ENCODE results near the gene NFS1. TPM values are rescaled to one million over a fixed set of nuclear protein-coding genes. Genes with fewer than 3 reads are reported as not detected.
A peak's percentile ranks its signal among the peaks of the same experiment; 100 is the strongest.
"Not testable (repeated sequence)": the region's sequence is repeated elsewhere in the genome, so short reads cannot be mapped to it uniquely, and the experiment has no call there.

NFS1 gene
- total RNA-seq, 4 donors from 2014 or later = 39.6 to 48.4 (median 44.0) TPM

GRCh38 chr20:35710039-35710438 is 10.9 kb upstream of the NFS1 start:
- intact Hi-C loops (cut with DNase I; ENCODE audit: low total_unique reads) = no loop called here
- DNase-seq (ENCODE audit: low spot score in 2 of 2) = no peak

GRCh38 chr20:35709259-35709658 is 10.1 kb upstream of the NFS1 start:
- WGBS, 2 donors = 86 to 97% methylated on average over 1 of the region's 1 CpG
- intact Hi-C loops (cut with DNase I; ENCODE audit: low total_unique reads) = no loop called here
- no peak overlapping the region for H3K4me3 ChIP-seq (ENCODE audit: low read depth, poor library complexity, severe bottlenecking)
- DNase-seq (ENCODE audit: low spot score in 2 of 2) = no peak
- TF ChIP-seq POLR2A (IDR thresholded peaks at IDR 0.05) (no peak), CTCF (IDR thresholded peaks at IDR 0.05) (no peak)

More at GRCh38 chr20:35710039-35710438, 10.9 kb upstream of the NFS1 start:
- H3K4me3 ChIP-seq (ENCODE audit: low read depth, poor library complexity, severe bottlenecking) = no peak overlapping the region
- TF ChIP-seq POLR2A (IDR thresholded peaks at IDR 0.05) (no peak), CTCF (IDR thresholded peaks at IDR 0.05) (no peak)

- intact Hi-C loops (cut with DNase I; ENCODE audit: low total_unique reads) = no loop called here
- no peak for TF ChIP-seq CTCF (IDR thresholded peaks at IDR 0.05)
- TF ChIP-seq POLR2A (IDR thresholded peaks at IDR 0.05) = no peak
- DNase-seq (ENCODE audit: low spot score in 2 of 2) = no peak
- WGBS, 2 donors = 59% methylated on average over 1 of the region's 1 CpG
- no peak overlapping the region for H3K4me3 ChIP-seq (ENCODE audit: low read depth, poor library complexity, severe bottlenecking)
Measured at GRCh38 chr20:35708502-35708901, 9.3 kb upstream of the NFS1 start.

- WGBS, 2 donors = 92 to 96% methylated on average over 17 of the region's 17 CpGs
- DNase-seq (ENCODE audit: low spot score in 2 of 2); intact Hi-C loops (cut with DNase I; ENCODE audit: low total_unique reads); H3K4me3 ChIP-seq (ENCODE audit: low read depth, poor library complexity, severe bottlenecking): not testable (repeated sequence)
Measured at GRCh38 chr20:35706591-35707529, 7.7 kb upstream of the NFS1 start.

GRCh38 chr20:35705894-35706293 is 6.7 kb upstream of the NFS1 start:
- peak in 1 of 2 donors; percentile 50 for DNase-seq (ENCODE audit: low spot score in 2 of 2)
- H3K4me3 ChIP-seq (ENCODE audit: low read depth, poor library complexity, severe bottlenecking); intact Hi-C loops (cut with DNase I; ENCODE audit: low total_unique reads): not testable (repeated sequence)
- 91 to 92% methylated on average over 11 of the region's 11 CpGs for WGBS, 2 donors

GRCh38 chr20:35704514-35705261 is 5.5 kb upstream of the NFS1 start:
- intact Hi-C loops (cut with DNase I; ENCODE audit: low total_unique reads) = no loop called here
- WGBS, 2 donors = 87 to 91% methylated on average over 5 of the region's 5 CpGs
- DNase-seq (ENCODE audit: low spot score in 2 of 2) = no peak
- TF ChIP-seq POLR2A (IDR thresholded peaks at IDR 0.05) (no peak), CTCF (IDR thresholded peaks at IDR 0.05) (no peak)
- H3K4me3 ChIP-seq (ENCODE audit: low read depth, poor library complexity, severe bottlenecking) = no peak overlapping the region
